ENCODE data around the gene VTA1.

GRCh38 chr6:142117366-142117765 is 29.7 kb upstream of the VTA1 start:
- TF ChIP-seq EZH2phosphoT487 (IDR thresholded peaks at IDR 0.05; ENCODE audit: insufficient read depth, low read depth) (no peak), EZH2 (IDR thresholded peaks at IDR 0.05; ENCODE audit: insufficient read depth, poor library complexity, severe bottlenecking) (no peak)
